WTC11 (cell line): ENCODE data around the gene ZNF135. TPM values are rescaled to one million over a fixed set of nuclear protein-coding genes. Genes with fewer than 3 reads are reported as not detected.

Source experiments
- ATAC-seq: fragments of 200-7000 bp; cut with Tn5 transposase; 2 replicates; pipeline ENCODE4 v1.10.0; 2021; ENCODE audit warnings: mild to moderate bottlenecking, moderate library complexity
- CTCF ChIA-PET: fragments of 300-600 bp; sonication (Branson Sonifier 250); formaldehyde crosslinking; loops from one replicate; lab custom pipeline; 2021; ENCODE audit warnings: antibody characterized with exemption; lab: Charles Lee
- POLR2A ChIA-PET: fragments of 350-600 bp; sonication (Branson Sonifier 250); formaldehyde crosslinking; loops from one replicate; lab custom pipeline; 2021; ENCODE audit warnings: antibody characterized with exemption; lab: Charles Lee
- DNase-seq: peaks from one replicate; pipeline ENCODE4 v3.0.0; 2021; ENCODE audit warnings: low spot score
- H3K27ac Mint-ChIP-seq: 2 replicates; pipeline ENCODE4 v1.8.0; 2021; ENCODE audit warnings: mixed read lengths
- H3K27me3 Mint-ChIP-seq: 2 replicates; pipeline ENCODE4 v1.8.0; 2021; ENCODE audit warnings: low read depth, mild to moderate bottlenecking, moderate library complexity, mixed read lengths
- H3K36me3 Mint-ChIP-seq: 2 replicates; pipeline ENCODE4 v1.8.0; 2021; ENCODE audit warnings: mixed read lengths
- H3K4me1 Mint-ChIP-seq: 2 replicates; pipeline ENCODE4 v1.8.0; 2022; ENCODE audit warnings: mixed read lengths
- H3K4me3 Mint-ChIP-seq: 2 replicates; pipeline ENCODE4 v1.8.0; 2021; ENCODE audit warnings: mild to moderate bottlenecking, moderate library complexity, mixed read lengths
- H3K9me3 Mint-ChIP-seq: 2 replicates; pipeline ENCODE4 v1.8.0; 2021; ENCODE audit warnings: mixed read lengths
- ARID4B ChIP-seq: sonication (generic); formaldehyde crosslinking; IDR thresholded peaks from 2 replicates; pipeline ENCODE4 v1.8.0; 2023; ENCODE audit warnings: missing genetic modification reagents, mild to moderate bottlenecking, borderline replicate concordance
- CBFB ChIP-seq: sonication (generic); formaldehyde crosslinking; IDR thresholded peaks from 2 replicates; pipeline ENCODE4 v1.8.1; 2022; ENCODE audit warnings: mild to moderate bottlenecking, low read depth, missing genetic modification reagents
- EMX1 ChIP-seq: fragments of 250-450 bp; sonication (Bioruptor Pico); IDR thresholded peaks from 2 replicates; pipeline ENCODE4 v1.8.0; 2021; ENCODE audit warnings: mild to moderate bottlenecking
- HMGA2 ChIP-seq: fragments of 250-450 bp; sonication (Bioruptor Pico); IDR thresholded peaks from 2 replicates; pipeline ENCODE4 v1.4.0; 2021; ENCODE audit warnings: mild to moderate bottlenecking, moderate library complexity
- JAZF1 ChIP-seq: fragments of 250-450 bp; sonication (Bioruptor Pico); IDR thresholded peaks from 2 replicates; pipeline ENCODE4 v1.9.0; 2021; ENCODE audit warnings: moderate library complexity, mild to moderate bottlenecking, inconsistent platforms
- MAX ChIP-seq: sonication (generic); formaldehyde crosslinking; IDR thresholded peaks from 2 replicates; pipeline ENCODE4 v1.8.0; 2022; ENCODE audit warnings: mild to moderate bottlenecking, missing genetic modification reagents
- MYBL2 ChIP-seq: sonication (generic); formaldehyde crosslinking; IDR thresholded peaks from 2 replicates; pipeline ENCODE4 v1.8.1; 2023; ENCODE audit warnings: mild to moderate bottlenecking, moderate library complexity, missing genetic modification reagents
- NFYB ChIP-seq: sonication (generic); formaldehyde crosslinking; conservative IDR thresholded peaks from 2 replicates; pipeline ENCODE4 v1.8.0; 2022; ENCODE audit warnings: low read depth, missing genetic modification reagents
- PREB ChIP-seq: sonication (generic); formaldehyde crosslinking; IDR thresholded peaks from 2 replicates; pipeline ENCODE4 v1.8.1; 2022; ENCODE audit warnings: mild to moderate bottlenecking, missing genetic modification reagents, moderate library complexity, borderline replicate concordance
- RORB ChIP-seq: fragments of 250-450 bp; sonication (Bioruptor Pico); IDR thresholded peaks from 2 replicates; pipeline ENCODE4 v1.9.0; 2021; ENCODE audit warnings: mild to moderate bottlenecking
- SOX15 ChIP-seq: fragments of 250-450 bp; sonication (Bioruptor Pico); IDR thresholded peaks from 2 replicates; pipeline ENCODE4 v1.9.0; 2021; ENCODE audit warnings: mild to moderate bottlenecking
- STAT6 ChIP-seq: sonication (generic); formaldehyde crosslinking; conservative IDR thresholded peaks from 2 replicates; pipeline ENCODE4 v1.8.1; 2023; ENCODE audit warnings: mild to moderate bottlenecking, low read depth, missing genetic modification reagents, moderate library complexity
- TP53 ChIP-seq: sonication (generic); formaldehyde crosslinking; IDR thresholded peaks from 2 replicates; pipeline ENCODE4 v1.8.1; 2023; ENCODE audit warnings: mild to moderate bottlenecking, missing genetic modification reagents
- USF1 ChIP-seq: sonication (generic); formaldehyde crosslinking; IDR thresholded peaks from 2 replicates; pipeline ENCODE4 v1.8.0; 2022; ENCODE audit warnings: mild to moderate bottlenecking, missing genetic modification reagents
- ZMAT4 ChIP-seq: fragments of 250-450 bp; sonication (Bioruptor Pico); IDR thresholded peaks from 2 replicates; pipeline ENCODE4 v1.9.0; 2021; ENCODE audit warnings: mild to moderate bottlenecking
- ZNF138 ChIP-seq: sonication (generic); formaldehyde crosslinking; conservative IDR thresholded peaks from 2 replicates; pipeline ENCODE4 v1.8.1; 2022; ENCODE audit warnings: mild to moderate bottlenecking, moderate library complexity, missing genetic modification reagents
- ZNF219 ChIP-seq: sonication (generic); formaldehyde crosslinking; IDR thresholded peaks from 2 replicates; pipeline ENCODE4 v1.8.0; 2023; ENCODE audit warnings: missing genetic modification reagents, mild to moderate bottlenecking, borderline replicate concordance
- ZNF263 ChIP-seq: sonication (generic); formaldehyde crosslinking; IDR thresholded peaks from 2 replicates; pipeline ENCODE4 v1.8.1; 2022; ENCODE audit warnings: low read depth, mild to moderate bottlenecking, moderate library complexity, missing genetic modification reagents
- total RNA-seq: library from RNA; stranded (reverse); gene quantifications from 3 replicates; pipeline ENCODE4 v1.2.3, GENCODE V29; 2021
- TF ChIP-seq, protein P1 (sequence below): sonication (generic); formaldehyde crosslinking; IDR thresholded peaks from 2 replicates; pipeline ENCODE4 v1.8.0; 2022; ENCODE audit warnings: mild to moderate bottlenecking, missing genetic modification reagents

ZNF135 gene
- total RNA-seq, 1 experiment from 2014 or later = 5.6 TPM

GRCh38 chr19:58014141-58014540, 44.9 kb upstream of the ZNF135 start:
- H3K4me1 Mint-ChIP-seq = peaks cover 9% of the 10 kb centered on the region
- H3K4me3 Mint-ChIP-seq = no peak overlapping the region
- TF ChIP-seq CBFB (CRISPR knock-in tag) (no peak), HMGA2 (CRISPR knock-in tag) (no peak), ARID4B (CRISPR knock-in tag) (no peak), ZNF263 (no peak), PREB (CRISPR knock-in tag) (no peak), ZMAT4 (no peak), SOX15 (no peak), ZNF138 (no peak), RORB (CRISPR knock-in tag) (no peak), TP53 (CRISPR knock-in tag) (no peak), STAT6 (no peak), NFYB (CRISPR knock-in tag) (no peak), USF1 (CRISPR knock-in tag) (no peak)
- TF ChIP-seq, protein P1, sequence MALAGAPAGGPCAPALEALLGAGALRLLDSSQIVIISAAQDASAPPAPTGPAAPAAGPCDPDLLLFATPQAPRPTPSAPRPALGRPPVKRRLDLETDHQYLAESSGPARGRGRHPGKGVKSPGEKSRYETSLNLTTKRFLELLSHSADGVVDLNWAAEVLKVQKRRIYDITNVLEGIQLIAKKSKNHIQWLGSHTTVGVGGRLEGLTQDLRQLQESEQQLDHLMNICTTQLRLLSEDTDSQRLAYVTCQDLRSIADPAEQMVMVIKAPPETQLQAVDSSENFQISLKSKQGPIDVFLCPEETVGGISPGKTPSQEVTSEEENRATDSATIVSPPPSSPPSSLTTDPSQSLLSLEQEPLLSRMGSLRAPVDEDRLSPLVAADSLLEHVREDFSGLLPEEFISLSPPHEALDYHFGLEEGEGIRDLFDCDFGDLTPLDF (CRISPR knock-in tag) = no peak
- ATAC-seq (no peak), DNase-seq (no peak)
- no peak overlapping the region for H3K27ac Mint-ChIP-seq
- ChIA-PET CTCF (no interaction called here), POLR2A (interaction anchor here (0.9 kb wide), 1 partner anchor 12 kb away, joined by 3 read pairs; no protein-coding TSS in a partner anchor)
- H3K27me3 Mint-ChIP-seq = peaks cover 36% of the 10 kb centered on the region
- peaks cover 9% of the 10 kb centered on the region for H3K9me3 Mint-ChIP-seq
- H3K36me3 Mint-ChIP-seq = peaks cover 8% of the 10 kb centered on the region

GRCh38 chr19:58020129-58020528, 39.0 kb upstream of the ZNF135 start:
- Mint-ChIP-seq H3K27ac (no peak overlapping the region), H3K36me3 (no peaks in the 10 kb centered on the region; the same call in 1 of the 2 replicates), H3K4me3 (no peak overlapping the region), H3K27me3 (peaks cover 33% of the 10 kb centered on the region), H3K9me3 (peaks cover 20% of the 10 kb centered on the region), H3K4me1 (peaks cover 2% of the 10 kb centered on the region)
- CTCF ChIA-PET = interaction anchor here (1.1 to 3.3 kb wide), 2 partner anchors 23 to 35 kb away, joined by 4 to 25 read pairs; no protein-coding TSS in a partner anchor
- TF ChIP-seq MYBL2 (CRISPR knock-in tag) (no peak), MAX (CRISPR knock-in tag) (no peak), EMX1 (CRISPR knock-in tag) (no peak), JAZF1 (no peak), ZNF219 (CRISPR knock-in tag) (no peak)
- DNase-seq (no peak), ATAC-seq (no peak)
- POLR2A ChIA-PET = interaction anchor here (0.6 kb wide), 1 partner anchor 39 kb away, joined by 3 read pairs; the partner anchor contains the start of gene ZNF135
